ENCODE data around the gene SUSD2.
"Not testable (repeated sequence)": the region's sequence is repeated elsewhere in the genome, so short reads cannot be mapped to it uniquely, and the experiment has no call there.

The SUSD2 gene

GRCh38 chr22:24189249-24190158 lies 8.2 kb downstream of the SUSD2 start:
- peak; percentile 43 for DNase-seq

- DNase-seq = no peak
These were observed 8.9 kb downstream of the SUSD2 start for GRCh38 chr22:24190159-24190540.

GRCh38 chr22:24190596-24191208 lies 9.4 kb downstream of the SUSD2 start:
- no peak for DNase-seq

GRCh38 chr22:24191381-24191841 lies 10.1 kb downstream of the SUSD2 start:
- no peak for DNase-seq

GRCh38 chr22:24191893-24192292 lies 10.6 kb downstream of the SUSD2 start:
- no peak for DNase-seq

GRCh38 chr22:24198682-24199052 lies 17.4 kb downstream of the SUSD2 start:
- DNase-seq = no peak

GRCh38 chr22:24200619-24201212 lies 19.4 kb downstream of the SUSD2 start:
- DNase-seq = no peak

- DNase-seq = no peak
These were observed 20.7 kb downstream of the SUSD2 start for GRCh38 chr22:24201681-24202614.

- DNase-seq = not testable (repeated sequence)
These were observed 22.6 kb downstream of the SUSD2 start for GRCh38 chr22:24203856-24204255.

GRCh38 chr22:24205438-24206195 lies 24.3 kb downstream of the SUSD2 start:
- no peak for DNase-seq

- not testable (repeated sequence) for DNase-seq
These were observed 25.4 kb downstream of the SUSD2 start for GRCh38 chr22:24206460-24207263.

- DNase-seq = no peak
These were observed 26.2 kb downstream of the SUSD2 start for GRCh38 chr22:24207264-24208011.

GRCh38 chr22:24208012-24208749 lies 26.9 kb downstream of the SUSD2 start:
- DNase-seq = no peak

- no peak for DNase-seq
These were observed 27.7 kb downstream of the SUSD2 start for GRCh38 chr22:24209016-24209415.

- no peak for DNase-seq
These were observed 28.4 kb downstream of the SUSD2 start for GRCh38 chr22:24209687-24210086.

GRCh38 chr22:24210409-24210808 lies 29.1 kb downstream of the SUSD2 start:
- DNase-seq = not testable (repeated sequence)

GRCh38 chr22:24211716-24212115 lies 30.4 kb downstream of the SUSD2 start:
- not testable (repeated sequence) for DNase-seq

GRCh38 chr22:24213111-24213510 lies 31.8 kb downstream of the SUSD2 start:
- DNase-seq = not testable (repeated sequence)

Measured in CD4-positive, alpha-beta T cell treated with Interleukin-6 for 4 hours (primary cell).